H1 (cell line): ENCODE results near the gene ZNF24. TPM values are rescaled to one million over a fixed set of nuclear protein-coding genes. Genes with fewer than 3 reads are reported as not detected.

Experiments used
- CBX8 ChIP-seq: fragments of 300-800, 300-1000 bp; sonication (generic); IDR thresholded peaks from 2 replicates; pipeline ENCODE4 v1.7.1; 2016; ENCODE audit warnings: low read depth, low read length, borderline replicate concordance
- HDAC2 ChIP-seq, 2 experiments: fragments of 300-600 bp in 1 of 2; sonication (generic) in 1 of 2; IDR thresholded peaks; 2 replicates each; pipeline ENCODE4 v1.6.1; 2011 to 2012; ENCODE audit warnings: low read depth in 2 of 2, low read length in 2 of 2, mild to moderate bottlenecking in 2 of 2, moderate library complexity in 2 of 2, borderline replicate concordance in 1 of 2, inconsistent platforms in 1 of 2
- RAD21 ChIP-seq, 2 experiments: IDR thresholded peaks in 1 of 2; conservative IDR thresholded peaks in 1 of 2; 2 replicates each; pipeline ENCODE4 v1.6.1; 2011; ENCODE audit warnings: low read depth in 2 of 2, low read length in 2 of 2, improper control_type of control experiment in 1 of 2, inconsistent platforms in 1 of 2, mild to moderate bottlenecking in 1 of 2, moderate library complexity in 1 of 2
- SRF ChIP-seq: IDR thresholded peaks from 2 replicates; pipeline ENCODE4 v1.6.1; 2011; ENCODE audit warnings: mild to moderate bottlenecking, low read depth, low read length, moderate library complexity
- polyA plus RNA-seq, 7 experiments: library from polyadenylated mRNA; depleted of rRNA in 3 of 7; stranded (reverse) in 5 of 7; unstranded in 2 of 7; fragments of >200 nt in 5 of 7; fragments of 200-250 nt in 2 of 7; gene quantifications; 1 replicate in 5 of 7; 2 replicates in 1 of 7; 4 replicates in 1 of 7; pipeline versions ENCODE4 v1.2.1 to v1.2.3, GENCODE V29; 2011 to 2013; ENCODE audit warnings: missing spikeins in 2 of 7, mixed read lengths in 2 of 7
- total RNA-seq: library from RNA; stranded (reverse); fragmentation: NEBNext Ultra II Directional; extraction: Animal tissue kit (Norgen Biotek cat#: 25700); gene quantifications from 2 replicates; pipeline ENCODE4 v1.2.1, GENCODE V29; 2021

Gene ZNF24
- total and polyA plus RNA-seq, 2 of the 8 experiments (the other 6 are each of a cell fraction or from before 2014, with no cell fraction given): 12.5 to 56.9 TPM

DNA sequence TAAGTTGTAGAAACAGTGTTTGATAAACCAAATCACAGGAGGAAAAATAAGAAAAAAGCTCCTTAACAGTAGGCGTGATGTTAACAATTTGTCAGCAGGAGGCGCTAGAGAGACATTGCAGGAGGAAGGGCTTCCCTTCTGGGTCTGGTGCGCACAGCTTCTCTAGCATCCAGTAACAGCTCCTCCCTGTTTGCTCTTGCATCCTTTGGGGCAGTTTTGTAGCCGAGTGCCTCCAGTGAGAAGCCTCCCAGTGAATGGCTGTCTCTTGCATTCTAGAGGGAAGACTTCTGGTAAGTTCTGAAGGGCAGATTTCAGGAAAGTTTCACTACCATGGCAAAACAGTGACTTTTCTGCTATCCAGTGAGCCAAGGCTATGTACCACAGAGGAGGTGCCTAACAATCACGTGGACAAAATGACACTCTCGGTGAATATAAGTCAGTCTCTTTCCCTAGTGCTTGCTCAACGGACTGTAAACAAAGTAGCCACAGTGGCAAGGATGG is 42.4 kb upstream of the ZNF24 start (continued):
- TF ChIP-seq HDAC2 (IDR thresholded peaks at IDR 0.05; ENCODE audit: borderline replicate concordance in 1 of 2, low read depth in 2 of 2, low read length in 2 of 2) (no peak), CBX8 (no peak), RAD21 (IDR thresholded peaks at IDR 0.05 in 1 of 2, conservative IDR thresholded peaks at IDR 0.05 in 1 of 2; ENCODE audit: low read depth in 2 of 2, low read length in 2 of 2) (peak; percentile 88 to 90), SRF (no peak)
- TF ChIP-seq, all 59 proteins: peak for 5
